ENCODE data around the gene TAF1. TPM values are rescaled to one million over a fixed set of nuclear protein-coding genes. Genes with fewer than 3 reads are reported as not detected.
"Not testable (repeated sequence)": the region's sequence is repeated elsewhere in the genome, so short reads cannot be mapped to it uniquely, and the experiment has no call there.

Gene TAF1
- total RNA-seq, 2 donors from 2014 or later, result 43.1 to 44.9 TPM

DNA sequence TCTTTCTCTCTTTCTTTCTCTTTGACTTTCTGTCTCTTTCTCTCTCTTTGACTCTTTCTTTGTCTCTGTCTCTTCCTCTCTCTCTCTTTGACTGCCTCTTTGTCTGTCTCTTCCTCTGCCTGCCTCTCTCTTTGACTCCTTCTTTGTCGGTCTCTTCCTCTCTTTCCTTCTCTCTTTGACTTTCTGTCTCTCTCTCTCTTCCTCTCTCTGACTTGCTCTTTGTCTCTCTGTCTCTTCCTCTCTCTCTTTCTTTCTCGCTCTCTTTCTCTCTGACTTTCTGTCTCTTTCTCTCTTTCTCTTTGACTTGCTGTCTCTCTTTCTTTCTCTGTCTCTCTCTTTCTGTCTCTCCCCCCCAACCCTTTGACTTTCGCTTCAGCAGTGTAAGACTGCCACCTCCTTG lies 130.3 kb downstream of the TAF1 start:
- peaks cover 2% of the 10 kb centered on the region for H3K36me3 Mint-ChIP-seq (ENCODE audit: low read depth)
- H3K4me3 Mint-ChIP-seq, result no peak overlapping the region
- Histone ChIP-seq H3K27ac (ENCODE audit: low read depth, low read length) (no peak overlapping the region), H3K4me3 (ENCODE audit: low read length) (no peak overlapping the region), H3K4me1 (ENCODE audit: control insufficient read depth, insufficient read depth, low read length) (no peaks in the 10 kb centered on the region), H3K36me3 (ENCODE audit: control insufficient read depth, insufficient read depth, low read length) (no peaks in the 10 kb centered on the region), H3K27me3 (ENCODE audit: control insufficient read depth, insufficient read depth, low read length, poor library complexity, severe bottlenecking) (no peaks in the 10 kb centered on the region), H3K9me3 (ENCODE audit: control insufficient read depth, low read length) (no peaks in the 10 kb centered on the region), H3K9ac (ENCODE audit: extremely low read depth, low read length, poor library complexity, severe bottlenecking) (no peak overlapping the region)
- no peak overlapping the region for H3K27ac Mint-ChIP-seq
- no peaks in the 10 kb centered on the region for H3K27me3 Mint-ChIP-seq (ENCODE audit: insufficient read depth)
- WGBS, 2 experiments (ENCODE audit: insufficient coverage in 1 of 2, insufficient read length in 1 of 2), result 83 to 94% methylated on average over 2 to 3 of the region's 3 CpGs
- peaks cover 61% of the 10 kb centered on the region for H3K9me3 Mint-ChIP-seq
- TF ChIP-seq, protein P1, sequence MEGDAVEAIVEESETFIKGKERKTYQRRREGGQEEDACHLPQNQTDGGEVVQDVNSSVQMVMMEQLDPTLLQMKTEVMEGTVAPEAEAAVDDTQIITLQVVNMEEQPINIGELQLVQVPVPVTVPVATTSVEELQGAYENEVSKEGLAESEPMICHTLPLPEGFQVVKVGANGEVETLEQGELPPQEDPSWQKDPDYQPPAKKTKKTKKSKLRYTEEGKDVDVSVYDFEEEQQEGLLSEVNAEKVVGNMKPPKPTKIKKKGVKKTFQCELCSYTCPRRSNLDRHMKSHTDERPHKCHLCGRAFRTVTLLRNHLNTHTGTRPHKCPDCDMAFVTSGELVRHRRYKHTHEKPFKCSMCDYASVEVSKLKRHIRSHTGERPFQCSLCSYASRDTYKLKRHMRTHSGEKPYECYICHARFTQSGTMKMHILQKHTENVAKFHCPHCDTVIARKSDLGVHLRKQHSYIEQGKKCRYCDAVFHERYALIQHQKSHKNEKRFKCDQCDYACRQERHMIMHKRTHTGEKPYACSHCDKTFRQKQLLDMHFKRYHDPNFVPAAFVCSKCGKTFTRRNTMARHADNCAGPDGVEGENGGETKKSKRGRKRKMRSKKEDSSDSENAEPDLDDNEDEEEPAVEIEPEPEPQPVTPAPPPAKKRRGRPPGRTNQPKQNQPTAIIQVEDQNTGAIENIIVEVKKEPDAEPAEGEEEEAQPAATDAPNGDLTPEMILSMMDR (conservative IDR thresholded peaks at IDR 0.05), result no peak
- DNase-seq, result no peak
- H3K4me1 Mint-ChIP-seq, result peaks cover 27% of the 10 kb centered on the region

DNA sequence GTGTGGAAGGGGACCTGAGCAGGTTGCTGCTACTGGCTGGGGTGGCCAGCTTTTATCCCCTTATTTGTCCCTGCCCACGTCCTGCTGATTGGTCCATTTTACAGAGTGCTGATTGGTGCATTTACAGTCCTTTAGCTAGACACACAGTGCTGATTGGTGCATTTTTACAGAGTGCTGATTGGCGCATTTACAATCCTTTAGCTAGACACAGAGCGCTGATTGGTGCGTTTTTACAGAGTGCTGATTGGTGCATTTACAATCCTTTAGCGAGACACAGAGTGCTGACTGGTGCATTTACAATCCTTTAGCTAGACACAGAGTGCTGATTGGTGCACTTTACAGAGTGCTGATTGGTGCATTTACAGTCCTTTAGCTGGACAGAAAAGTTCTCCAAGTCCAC lies 135.9 kb downstream of the TAF1 start:
- not testable (repeated sequence) for H3K27me3 Mint-ChIP-seq (ENCODE audit: insufficient read depth); H3K27ac Mint-ChIP-seq
- WGBS, 2 experiments (ENCODE audit: insufficient coverage in 1 of 2, insufficient read length in 1 of 2), result 95 to 100% methylated on average over 2 to 5 of the region's 5 CpGs

DNA sequence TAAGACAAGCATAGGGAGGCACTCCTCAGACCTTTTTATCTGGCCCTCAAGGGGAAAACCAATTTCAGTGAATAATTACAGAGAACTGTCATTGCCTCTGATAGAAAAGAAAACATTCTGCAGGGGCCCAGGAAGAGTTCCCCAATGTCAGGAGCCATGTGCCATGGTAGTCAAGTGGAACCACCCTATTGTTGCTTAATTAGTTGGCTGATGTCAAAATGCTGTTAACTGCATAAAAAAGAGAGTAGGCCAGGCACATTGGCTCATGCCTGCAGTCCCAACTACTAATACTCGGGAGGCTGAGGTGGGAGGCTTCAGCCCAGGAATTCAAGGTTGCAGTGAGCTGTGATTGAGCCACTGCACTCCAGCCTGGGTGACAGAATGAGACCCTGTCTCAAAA lies 138.2 kb downstream of the TAF1 start:
- TF ChIP-seq, protein P1 (conservative IDR thresholded peaks at IDR 0.05), result no peak
- H3K9me3 Mint-ChIP-seq, result peaks cover 49% of the 10 kb centered on the region
- H3K4me1 ChIP-seq (ENCODE audit: control insufficient read depth, insufficient read depth, low read length), result no peaks in the 10 kb centered on the region
- H3K9ac ChIP-seq (ENCODE audit: extremely low read depth, low read length, poor library complexity, severe bottlenecking), result no peak overlapping the region
- no peaks in the 10 kb centered on the region for H3K27me3 ChIP-seq (ENCODE audit: control insufficient read depth, insufficient read depth, low read length, poor library complexity, severe bottlenecking)
- H3K27ac ChIP-seq (ENCODE audit: low read depth, low read length), result no peak overlapping the region
- no peaks in the 10 kb centered on the region for H3K36me3 ChIP-seq (ENCODE audit: control insufficient read depth, insufficient read depth, low read length)
- no peaks in the 10 kb centered on the region for H3K27me3 Mint-ChIP-seq (ENCODE audit: insufficient read depth)
- DNase-seq, result no peak
- H3K4me3 Mint-ChIP-seq, result no peak overlapping the region
- peaks cover 9% of the 10 kb centered on the region for H3K4me1 Mint-ChIP-seq
- H3K27ac Mint-ChIP-seq, result no peak overlapping the region
- H3K9me3 ChIP-seq (ENCODE audit: control insufficient read depth, low read length), result no peaks in the 10 kb centered on the region
- peaks cover 1% of the 10 kb centered on the region for H3K36me3 Mint-ChIP-seq (ENCODE audit: low read depth)
- 90% methylated on average over 1 of the region's 1 CpG; no CpG with 5 or more reads in 1 of the 2 experiments for WGBS, 2 experiments (ENCODE audit: insufficient coverage in 1 of 2, insufficient read length in 1 of 2)
- no peak overlapping the region for H3K4me3 ChIP-seq (ENCODE audit: low read length)

More for the DNA sequence above, 135.9 kb downstream of the TAF1 start:
- not testable (repeated sequence) for H3K4me1 ChIP-seq (ENCODE audit: control insufficient read depth, insufficient read depth, low read length); H3K4me3 ChIP-seq (ENCODE audit: low read length); H3K36me3 Mint-ChIP-seq (ENCODE audit: low read depth); H3K36me3 ChIP-seq (ENCODE audit: control insufficient read depth, insufficient read depth, low read length); H3K9me3 ChIP-seq (ENCODE audit: control insufficient read depth, low read length); H3K27ac ChIP-seq (ENCODE audit: low read depth, low read length); DNase-seq; H3K4me3 Mint-ChIP-seq; H3K9ac ChIP-seq (ENCODE audit: extremely low read depth, low read length, poor library complexity, severe bottlenecking); H3K27me3 ChIP-seq (ENCODE audit: control insufficient read depth, insufficient read depth, low read length, poor library complexity, severe bottlenecking)
- Mint-ChIP-seq H3K9me3 (peaks cover 61% of the 10 kb centered on the region), H3K4me1 (peaks cover 13% of the 10 kb centered on the region)

DNA sequence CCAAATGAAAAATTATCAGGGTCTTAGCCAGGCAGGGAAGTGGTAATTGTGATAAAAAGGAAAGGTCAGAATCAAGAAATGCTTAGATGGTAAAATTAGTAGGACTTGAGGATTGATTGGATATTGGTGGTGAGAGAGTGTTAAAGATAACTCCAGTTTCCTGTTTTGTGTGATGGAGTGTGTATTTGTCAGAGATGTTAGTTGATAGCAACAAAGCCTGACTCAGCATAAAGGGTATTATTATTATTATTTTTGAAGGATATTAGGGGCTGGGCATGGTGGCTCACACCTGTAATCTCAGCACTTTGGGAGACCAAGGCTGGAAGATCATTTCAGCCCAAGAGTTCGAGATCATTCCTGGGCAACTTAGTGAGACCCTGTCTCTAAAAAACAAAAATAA lies 143.1 kb downstream of the TAF1 start:
- Histone ChIP-seq H3K27me3 (ENCODE audit: control insufficient read depth, insufficient read depth, low read length, poor library complexity, severe bottlenecking) (no peaks in the 10 kb centered on the region), H3K27ac (ENCODE audit: low read depth, low read length) (no peak overlapping the region), H3K4me3 (ENCODE audit: low read length) (no peak overlapping the region), H3K9ac (ENCODE audit: extremely low read depth, low read length, poor library complexity, severe bottlenecking) (no peak overlapping the region), H3K9me3 (ENCODE audit: control insufficient read depth, low read length) (no peaks in the 10 kb centered on the region), H3K36me3 (ENCODE audit: control insufficient read depth, insufficient read depth, low read length) (no peaks in the 10 kb centered on the region), H3K4me1 (ENCODE audit: control insufficient read depth, insufficient read depth, low read length) (no peaks in the 10 kb centered on the region)
- Mint-ChIP-seq H3K27ac (no peak overlapping the region), H3K36me3 (ENCODE audit: low read depth) (no peaks in the 10 kb centered on the region), H3K9me3 (peaks cover 57% of the 10 kb centered on the region), H3K4me3 (no peak overlapping the region), H3K27me3 (ENCODE audit: insufficient read depth) (no peaks in the 10 kb centered on the region), H3K4me1 (peaks cover 2% of the 10 kb centered on the region)
- TF ChIP-seq, protein P1 (conservative IDR thresholded peaks at IDR 0.05), result no peak
- no peak for DNase-seq
- WGBS, 2 experiments (ENCODE audit: insufficient coverage in 1 of 2, insufficient read length in 1 of 2), result 90% methylated on average over 1 of the region's 1 CpG; no CpG with 5 or more reads in 1 of the 2 experiments

All from endodermal cell (in vitro differentiated cells).